Measurements from ENCODE around the gene IQSEC3. TPM values are rescaled to one million over a fixed set of nuclear protein-coding genes. Genes with fewer than 3 reads are reported as not detected.
A peak's percentile ranks its signal among the peaks of the same experiment; 100 is the strongest.
"Not testable (repeated sequence)": the region's sequence is repeated elsewhere in the genome, so short reads cannot be mapped to it uniquely, and the experiment has no call there.

IQSEC3 gene
- total and polyA plus RNA-seq, 8 donors: 0.16 to 10.1 (median 1.2) TPM

DNA sequence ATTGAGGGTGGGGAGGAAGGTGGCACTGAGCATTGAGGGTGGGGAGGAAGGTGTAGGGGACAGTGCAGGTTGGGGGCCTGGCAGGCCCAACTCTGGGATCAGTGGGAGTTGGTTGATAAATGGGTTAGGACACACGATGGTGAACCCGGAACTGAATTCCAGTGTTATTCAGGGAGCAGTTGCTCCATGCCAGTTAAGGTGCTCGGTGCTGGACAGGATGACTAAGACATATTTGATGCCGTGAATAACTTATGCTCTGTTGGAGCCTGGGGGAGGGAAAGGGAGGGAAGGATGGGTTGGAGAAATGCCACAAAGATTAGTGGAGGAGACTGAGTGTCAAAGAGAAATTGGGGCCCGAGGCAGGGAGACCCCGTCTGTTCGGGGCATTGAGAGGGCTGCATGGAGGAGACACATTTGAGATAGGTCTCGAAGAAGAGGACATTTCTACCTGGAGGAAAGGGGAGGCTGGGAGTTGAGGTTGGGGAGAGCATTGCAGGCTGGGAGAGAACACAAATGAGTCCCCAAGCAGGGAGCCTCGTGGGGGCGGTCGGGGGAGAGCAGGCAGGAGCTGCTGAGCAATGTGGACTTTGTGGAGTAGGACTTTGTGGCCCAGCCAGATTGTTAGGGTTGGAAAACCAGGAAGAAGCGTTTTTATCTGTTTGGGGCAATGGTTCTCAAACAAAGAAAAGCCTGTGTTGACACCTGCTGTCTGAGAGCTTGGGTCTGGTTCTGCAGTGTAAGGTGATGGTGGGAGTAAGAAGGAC, 65.3 kb downstream of the IQSEC3 start:
- TF ChIP-seq, protein P1, sequence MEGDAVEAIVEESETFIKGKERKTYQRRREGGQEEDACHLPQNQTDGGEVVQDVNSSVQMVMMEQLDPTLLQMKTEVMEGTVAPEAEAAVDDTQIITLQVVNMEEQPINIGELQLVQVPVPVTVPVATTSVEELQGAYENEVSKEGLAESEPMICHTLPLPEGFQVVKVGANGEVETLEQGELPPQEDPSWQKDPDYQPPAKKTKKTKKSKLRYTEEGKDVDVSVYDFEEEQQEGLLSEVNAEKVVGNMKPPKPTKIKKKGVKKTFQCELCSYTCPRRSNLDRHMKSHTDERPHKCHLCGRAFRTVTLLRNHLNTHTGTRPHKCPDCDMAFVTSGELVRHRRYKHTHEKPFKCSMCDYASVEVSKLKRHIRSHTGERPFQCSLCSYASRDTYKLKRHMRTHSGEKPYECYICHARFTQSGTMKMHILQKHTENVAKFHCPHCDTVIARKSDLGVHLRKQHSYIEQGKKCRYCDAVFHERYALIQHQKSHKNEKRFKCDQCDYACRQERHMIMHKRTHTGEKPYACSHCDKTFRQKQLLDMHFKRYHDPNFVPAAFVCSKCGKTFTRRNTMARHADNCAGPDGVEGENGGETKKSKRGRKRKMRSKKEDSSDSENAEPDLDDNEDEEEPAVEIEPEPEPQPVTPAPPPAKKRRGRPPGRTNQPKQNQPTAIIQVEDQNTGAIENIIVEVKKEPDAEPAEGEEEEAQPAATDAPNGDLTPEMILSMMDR (IDR thresholded peaks at IDR 0.05): no peak
- intact Hi-C loops (cut with DNase I): no loop called here
- peak in 1 of 4 donors; percentile 13 for ATAC-seq
- Histone ChIP-seq H3K36me3 (no peaks in the 10 kb centered on the region), H3K27ac (no peak overlapping the region), H3K4me1 (no peaks in the 10 kb centered on the region), H3K9me3 (no peaks in the 10 kb centered on the region), H3K4me3 (no peak overlapping the region), H3K27me3 (no peaks in the 10 kb centered on the region)
- no peak for DNase-seq
- 62 to 65% methylated on average over 12 of the region's 12 CpGs for WGBS, 2 donors
- no peak for FAIRE-seq

DNA sequence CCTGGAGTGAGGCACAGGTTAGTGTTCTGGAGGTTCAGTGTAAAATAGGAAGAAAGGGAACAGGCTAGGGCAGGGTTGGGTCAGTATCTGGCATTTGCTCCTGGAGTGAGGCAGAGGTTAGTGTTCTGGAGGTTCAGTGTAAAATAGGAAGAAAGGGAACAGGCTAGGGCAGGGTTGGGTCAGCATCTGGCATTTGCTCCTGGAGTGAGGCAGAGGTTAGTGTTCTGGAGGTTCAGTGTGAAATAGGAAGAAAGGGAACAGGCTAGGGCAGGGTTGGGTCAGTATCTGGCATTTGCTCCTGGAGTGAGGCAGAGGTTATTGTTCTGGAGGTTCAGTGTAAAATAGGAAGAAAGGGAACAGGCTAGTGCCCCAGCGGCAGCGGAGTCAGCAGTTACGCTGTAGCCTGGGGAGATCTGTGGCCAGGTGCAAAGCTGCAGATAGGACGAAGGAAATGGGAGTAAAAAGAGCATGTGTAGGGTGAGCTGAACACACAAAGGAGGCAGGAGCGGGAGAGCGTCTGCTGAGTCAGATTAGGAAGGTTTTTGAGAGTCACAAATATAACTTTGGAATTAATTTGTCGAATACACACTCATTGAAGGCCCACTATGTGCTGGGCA, 67.2 kb downstream of the IQSEC3 start:
- not testable (repeated sequence) for FAIRE-seq, ATAC-seq
- WGBS, 2 donors: 70 to 76% methylated on average over 7 of the region's 7 CpGs

DNA sequence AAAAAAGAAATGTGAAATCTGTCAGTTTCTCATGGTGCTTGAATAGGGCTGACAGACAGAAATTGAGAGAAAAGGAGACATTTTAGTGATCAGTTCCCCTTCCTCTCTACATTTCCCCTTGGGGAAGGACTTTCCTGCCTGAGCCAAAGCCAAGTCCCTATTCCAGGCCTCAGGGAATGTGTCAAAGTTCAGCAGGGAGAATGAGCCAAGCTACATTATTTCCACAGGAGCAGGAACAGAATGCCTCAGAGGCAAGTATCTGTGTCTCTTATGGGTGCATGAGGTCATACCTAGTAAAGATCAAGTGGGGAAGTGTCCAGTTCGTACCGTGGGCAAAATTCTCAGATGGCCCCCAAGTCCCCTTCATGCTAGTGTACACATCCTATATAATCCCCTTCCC, 68.6 kb downstream of the IQSEC3 start:
- H3K4me1 ChIP-seq: no peaks in the 10 kb centered on the region
- ATAC-seq: no peak
- 63 to 64% methylated on average over 2 of the region's 2 CpGs for WGBS, 2 donors
- no peak overlapping the region for H3K27ac ChIP-seq
- TF ChIP-seq, protein P1 (IDR thresholded peaks at IDR 0.05): no peak
- DNase-seq: no peak
- no peak for FAIRE-seq
- no peaks in the 10 kb centered on the region for H3K9me3 ChIP-seq
- no peaks in the 10 kb centered on the region for H3K36me3 ChIP-seq
- no peak overlapping the region for H3K4me3 ChIP-seq
- H3K27me3 ChIP-seq: peaks cover 0 to 6% (median 0%) of the 10 kb centered on the region in 4 donors
- intact Hi-C loops (cut with DNase I): no loop called here

More for the DNA sequence above, 67.2 kb downstream of the IQSEC3 start:
- H3K27ac ChIP-seq; H3K27me3 ChIP-seq; H3K36me3 ChIP-seq; DNase-seq; intact Hi-C loops (cut with DNase I); H3K4me3 ChIP-seq; H3K9me3 ChIP-seq; H3K4me1 ChIP-seq: not testable (repeated sequence)

DNA sequence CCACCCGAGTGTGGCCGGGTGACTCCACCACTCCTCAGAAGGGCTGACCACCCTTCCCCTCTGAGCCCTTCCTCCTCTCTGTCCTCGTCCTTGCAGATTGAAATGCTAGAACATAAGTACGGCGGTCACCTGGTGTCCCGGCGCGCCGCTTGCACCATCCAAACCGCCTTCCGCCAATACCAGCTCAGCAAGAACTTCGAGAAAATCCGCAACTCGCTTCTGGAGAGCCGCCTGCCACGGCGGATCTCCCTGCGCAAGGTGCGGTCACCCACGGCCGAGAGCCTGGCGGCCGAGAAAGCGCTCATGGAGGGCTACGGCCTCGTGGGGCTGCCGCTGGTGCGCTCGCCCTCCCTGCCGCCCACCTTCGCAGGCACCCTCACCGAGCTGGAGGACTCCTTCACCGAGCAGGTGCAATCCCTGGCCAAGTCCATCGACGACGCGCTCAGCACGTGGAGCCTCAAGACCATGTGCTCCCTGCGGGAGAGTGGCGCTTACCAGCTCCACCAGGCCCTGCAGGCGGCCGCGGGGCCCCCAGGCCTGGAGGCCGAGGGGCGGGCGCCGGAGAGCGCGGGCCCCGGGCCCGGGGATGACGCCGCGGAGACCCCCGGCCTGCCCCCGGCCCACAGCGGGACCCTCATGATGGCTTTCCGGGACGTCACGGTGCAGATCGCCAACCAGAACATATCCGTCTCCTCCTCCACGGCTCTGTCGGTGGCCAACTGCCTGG, 71.8 kb downstream of the IQSEC3 start:
- FAIRE-seq: no peak
- H3K27me3 ChIP-seq: peaks cover 0 to 6% (median 0%) of the 10 kb centered on the region in 4 donors

More for the DNA sequence above, 71.8 kb downstream of the IQSEC3 start:
- Histone ChIP-seq H3K9me3 (no peaks in the 10 kb centered on the region), H3K36me3 (no peaks in the 10 kb centered on the region), H3K4me1 (no peaks in the 10 kb centered on the region), H3K4me3 (no peak overlapping the region), H3K27ac (no peak overlapping the region)
- no peak for DNase-seq
- TF ChIP-seq, protein P1 (IDR thresholded peaks at IDR 0.05): no peak
- ATAC-seq: no peak
- WGBS, 2 donors: 61 to 70% methylated on average over 64 of the region's 64 CpGs
- intact Hi-C loops (cut with DNase I): no loop called here
